ENCODE measurements around the gene FOSL2. TPM values are rescaled to one million over a fixed set of nuclear protein-coding genes. Genes with fewer than 3 reads are reported as not detected.

Gene FOSL2
- polyA plus RNA-seq, 1 of the 3 experiments (the other 2 are of a cell fraction): 41.7 TPM

DNA sequence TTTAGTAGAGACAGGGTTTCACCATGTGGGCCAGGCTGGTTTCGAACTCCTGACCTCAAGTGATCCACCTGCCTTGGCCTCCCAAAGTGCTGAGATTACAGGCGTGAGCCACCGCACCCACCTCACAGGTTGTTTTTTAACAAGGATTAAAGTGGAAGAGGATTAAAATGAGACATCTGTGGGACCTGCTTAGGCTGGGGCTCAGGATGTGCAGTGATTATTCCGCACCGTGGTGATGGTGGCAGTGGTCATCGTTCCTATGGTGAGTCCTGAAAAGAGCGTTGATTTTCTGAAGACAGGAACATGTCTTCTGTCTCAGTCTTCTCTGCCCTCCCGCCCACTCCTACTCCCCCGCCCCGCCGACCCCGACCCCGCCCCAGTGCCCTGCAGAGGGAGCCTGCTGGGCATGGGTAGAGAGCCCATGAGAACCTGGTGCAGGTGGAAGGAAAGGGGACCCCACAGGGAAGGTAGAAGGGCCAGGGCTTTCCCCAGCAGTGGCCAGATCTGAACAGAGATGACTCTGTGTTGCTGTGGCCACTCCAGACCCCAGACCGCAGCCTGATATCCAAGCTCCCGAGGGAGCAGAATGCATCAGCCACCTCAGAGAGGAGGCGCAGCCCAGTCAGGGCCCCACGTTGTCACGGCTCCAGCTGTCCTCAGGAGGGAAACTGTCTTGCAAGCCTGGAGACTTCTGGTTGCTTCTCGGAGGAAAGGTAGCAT is 34.5 kb upstream of the FOSL2 start:
- POLR2A ChIA-PET: no interaction called here
- H3K79me2 ChIP-seq (ENCODE audit: insufficient read depth): no peaks in the 10 kb centered on the region
- H3K4me2 ChIP-seq: no peak overlapping the region
- CTCF ChIA-PET: interaction anchor here (0.8 to 0.9 kb wide), 2 partner anchors 17 to 21 kb away, joined by 3 to 4 read pairs; no protein-coding TSS in a partner anchor
- H3K9me3 ChIP-seq: no peaks in the 10 kb centered on the region
- no peaks in the 10 kb centered on the region for H3K27me3 ChIP-seq (ENCODE audit: insufficient read depth)
- no peak overlapping the region for H2AFZ ChIP-seq (ENCODE audit: low read depth)
- H3K9ac ChIP-seq: no peak overlapping the region
- H3K36me3 ChIP-seq (replicated peaks in 1 of 2; ENCODE audit: control insufficient read depth in 1 of 2, insufficient read depth in 2 of 2, low read length in 1 of 2): no peaks in the 10 kb centered on the region
- no peaks in the 10 kb centered on the region for H4K20me1 ChIP-seq (ENCODE audit: insufficient read depth)
- H3F3A ChIP-seq (replicated peaks; ENCODE audit: insufficient read depth): peaks cover 5% of the 10 kb centered on the region
- no peaks in the 10 kb centered on the region for H3K9me2 ChIP-seq
- H3K4me3 ChIP-seq (ENCODE audit: low read depth in 2 of 2, low read length in 1 of 2): no peak overlapping the region
- no peak overlapping the region for H3K27ac ChIP-seq (ENCODE audit: low read depth in 2 of 2, low read length in 1 of 2)
- H3K4me1 ChIP-seq (ENCODE audit: control insufficient read depth in 1 of 2, insufficient read depth in 2 of 2, low read depth in 1 of 2, low read length in 1 of 2): peaks cover 13 to 32% of the 10 kb centered on the region in 2 experiments; a peak in 3 of 4 replicates
- TF ChIP-seq RFX5 (IDR thresholded peaks at IDR 0.05; ENCODE audit: low read length) (no peak), RXRA (IDR thresholded peaks at IDR 0.05; ENCODE audit: borderline replicate concordance, low read depth) (no peak), FOSL2 (IDR thresholded peaks at IDR 0.05; ENCODE audit: borderline replicate concordance, low read depth) (no peak), ELF1 (IDR thresholded peaks at IDR 0.05) (no peak), TCF12 (IDR thresholded peaks at IDR 0.05) (no peak), GATA2 (CRISPR knock-in tag; IDR thresholded peaks at IDR 0.05) (no peak), MEF2A (IDR thresholded peaks at IDR 0.05; ENCODE audit: borderline replicate concordance, low read depth) (no peak)
- TF ChIP-seq, protein P1, sequence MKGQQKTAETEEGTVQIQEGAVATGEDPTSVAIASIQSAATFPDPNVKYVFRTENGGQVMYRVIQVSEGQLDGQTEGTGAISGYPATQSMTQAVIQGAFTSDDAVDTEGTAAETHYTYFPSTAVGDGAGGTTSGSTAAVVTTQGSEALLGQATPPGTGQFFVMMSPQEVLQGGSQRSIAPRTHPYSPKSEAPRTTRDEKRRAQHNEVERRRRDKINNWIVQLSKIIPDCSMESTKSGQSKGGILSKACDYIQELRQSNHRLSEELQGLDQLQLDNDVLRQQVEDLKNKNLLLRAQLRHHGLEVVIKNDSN (IDR thresholded peaks at IDR 0.05; ENCODE audit: borderline replicate concordance, low read depth): no peak
- TF ChIP-seq, protein P2, sequence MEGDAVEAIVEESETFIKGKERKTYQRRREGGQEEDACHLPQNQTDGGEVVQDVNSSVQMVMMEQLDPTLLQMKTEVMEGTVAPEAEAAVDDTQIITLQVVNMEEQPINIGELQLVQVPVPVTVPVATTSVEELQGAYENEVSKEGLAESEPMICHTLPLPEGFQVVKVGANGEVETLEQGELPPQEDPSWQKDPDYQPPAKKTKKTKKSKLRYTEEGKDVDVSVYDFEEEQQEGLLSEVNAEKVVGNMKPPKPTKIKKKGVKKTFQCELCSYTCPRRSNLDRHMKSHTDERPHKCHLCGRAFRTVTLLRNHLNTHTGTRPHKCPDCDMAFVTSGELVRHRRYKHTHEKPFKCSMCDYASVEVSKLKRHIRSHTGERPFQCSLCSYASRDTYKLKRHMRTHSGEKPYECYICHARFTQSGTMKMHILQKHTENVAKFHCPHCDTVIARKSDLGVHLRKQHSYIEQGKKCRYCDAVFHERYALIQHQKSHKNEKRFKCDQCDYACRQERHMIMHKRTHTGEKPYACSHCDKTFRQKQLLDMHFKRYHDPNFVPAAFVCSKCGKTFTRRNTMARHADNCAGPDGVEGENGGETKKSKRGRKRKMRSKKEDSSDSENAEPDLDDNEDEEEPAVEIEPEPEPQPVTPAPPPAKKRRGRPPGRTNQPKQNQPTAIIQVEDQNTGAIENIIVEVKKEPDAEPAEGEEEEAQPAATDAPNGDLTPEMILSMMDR (IDR thresholded peaks at IDR 0.05): no peak
- WGBS (ENCODE audit: low lambda C conversion rate): 95% methylated on average over 14 of the region's 19 CpGs
- no peak for DNase-seq

DNA sequence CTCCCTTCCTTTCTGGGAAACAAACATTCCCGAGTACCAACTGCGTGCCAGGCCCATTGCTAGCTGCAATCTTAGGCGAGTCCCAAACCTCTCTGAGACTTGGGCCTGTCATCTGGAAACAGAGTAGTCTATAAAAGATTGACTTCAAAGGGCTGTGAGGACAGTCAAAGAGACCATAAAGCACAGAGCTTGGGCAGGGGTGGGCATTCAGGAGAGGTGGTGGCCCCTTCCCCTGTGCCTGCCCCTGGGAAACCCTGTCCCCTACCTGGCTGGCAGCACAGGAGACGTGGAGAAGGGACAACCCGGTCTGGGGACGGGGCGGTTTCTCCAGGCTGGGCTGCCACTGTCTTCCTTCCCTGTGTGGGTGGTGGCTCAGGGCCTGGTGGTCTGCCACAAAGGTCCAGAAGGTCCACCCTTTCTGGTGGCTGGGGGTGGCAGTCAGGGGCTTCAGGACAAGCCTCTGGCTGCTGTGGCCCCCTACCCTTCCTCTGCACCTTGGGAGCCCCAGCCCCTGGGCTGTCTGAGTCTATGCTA is 33.9 kb upstream of the FOSL2 start:
- Histone ChIP-seq H4K20me1 (ENCODE audit: insufficient read depth) (no peaks in the 10 kb centered on the region), H3K9ac (no peak overlapping the region), H3K4me2 (no peak overlapping the region), H3K9me2 (no peaks in the 10 kb centered on the region), H3K27me3 (ENCODE audit: insufficient read depth) (no peaks in the 10 kb centered on the region), H3K36me3 (replicated peaks in 1 of 2; ENCODE audit: control insufficient read depth in 1 of 2, insufficient read depth in 2 of 2, low read length in 1 of 2) (no peaks in the 10 kb centered on the region), H3F3A (replicated peaks; ENCODE audit: insufficient read depth) (peaks cover 5% of the 10 kb centered on the region), H3K79me2 (ENCODE audit: insufficient read depth) (no peaks in the 10 kb centered on the region), H3K4me3 (ENCODE audit: low read depth in 2 of 2, low read length in 1 of 2) (no peak overlapping the region), H3K27ac (ENCODE audit: low read depth in 2 of 2, low read length in 1 of 2) (no peak overlapping the region), H3K4me1 (ENCODE audit: control insufficient read depth in 1 of 2, insufficient read depth in 2 of 2, low read depth in 1 of 2, low read length in 1 of 2) (peaks cover 13 to 35% of the 10 kb centered on the region in 2 experiments; a peak in 3 of 4 replicates), H2AFZ (ENCODE audit: low read depth) (no peak overlapping the region), H3K9me3 (no peaks in the 10 kb centered on the region)
- TF ChIP-seq FOSL2 (IDR thresholded peaks at IDR 0.05; ENCODE audit: borderline replicate concordance, low read depth) (no peak), YY1 (IDR thresholded peaks at IDR 0.05; ENCODE audit: low read depth) (no peak), POLR2AphosphoS5 (IDR thresholded peaks at IDR 0.05; ENCODE audit: low read depth, low read length) (no peak), EZH2phosphoT487 (IDR thresholded peaks at IDR 0.05; ENCODE audit: borderline replicate concordance, low read depth) (no peak), TCF12 (IDR thresholded peaks at IDR 0.05) (no peak), RAD21 (IDR thresholded peaks at IDR 0.05; ENCODE audit: low read length) (no peak)
- 96% methylated on average over 4 of the region's 7 CpGs for WGBS (ENCODE audit: low lambda C conversion rate)
- ChIA-PET CTCF (no interaction called here), POLR2A (no interaction called here)
- DNase-seq: no peak
